ENCODE data around the gene TRIM41.
A peak's percentile ranks its signal among the peaks of the same experiment; 100 is the strongest.
"Not testable (repeated sequence)": the region's sequence is repeated elsewhere in the genome, so short reads cannot be mapped to it uniquely, and the experiment has no call there.

TRIM41 gene

DNA sequence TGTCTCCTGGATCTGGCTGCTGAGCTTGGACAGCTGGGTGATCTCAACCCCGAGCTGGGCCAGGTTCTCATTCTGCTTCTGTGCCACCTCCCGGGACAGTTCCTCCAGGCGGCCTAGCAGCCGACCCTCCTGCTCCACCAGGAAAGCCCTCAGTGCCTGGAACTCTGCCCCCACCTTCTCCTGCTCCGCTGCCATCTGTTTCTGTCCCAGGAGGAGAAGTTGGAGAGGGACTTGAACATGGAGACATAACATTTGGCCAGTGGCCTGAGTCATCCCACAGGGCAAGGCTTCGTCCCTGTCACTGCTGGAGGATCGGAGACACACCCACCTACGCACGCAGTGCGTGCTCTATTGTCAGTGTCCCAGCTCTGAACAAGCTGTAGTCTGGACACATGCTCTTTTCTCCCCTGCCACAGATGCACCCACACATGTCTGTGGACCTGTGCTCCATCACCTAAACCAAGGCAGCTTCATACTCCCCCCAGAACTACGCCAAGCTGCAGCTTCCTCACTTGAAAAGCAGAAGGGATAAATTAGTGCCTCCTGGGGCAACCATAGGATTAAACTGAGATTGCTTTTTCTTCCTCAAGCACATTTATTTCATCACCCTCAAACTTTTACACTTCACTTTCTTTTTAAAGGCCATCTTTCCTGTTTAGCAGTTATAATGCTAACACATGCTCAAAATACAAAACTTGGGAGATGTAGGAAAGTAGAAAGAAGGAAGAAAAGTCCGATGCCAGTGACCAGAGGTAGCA is 23.0 kb upstream of the TRIM41 start:
- Mint-ChIP-seq H3K4me1 (ENCODE audit: low read depth) (peaks cover 6% of the 10 kb centered on the region), H3K27ac (no peak overlapping the region), H3K27me3 (ENCODE audit: low read depth) (peaks cover 37% of the 10 kb centered on the region), H3K9me3 (no peaks in the 10 kb centered on the region), H3K36me3 (ENCODE audit: low read depth) (no peaks in the 10 kb centered on the region), H3K4me3 (no peak overlapping the region)

DNA sequence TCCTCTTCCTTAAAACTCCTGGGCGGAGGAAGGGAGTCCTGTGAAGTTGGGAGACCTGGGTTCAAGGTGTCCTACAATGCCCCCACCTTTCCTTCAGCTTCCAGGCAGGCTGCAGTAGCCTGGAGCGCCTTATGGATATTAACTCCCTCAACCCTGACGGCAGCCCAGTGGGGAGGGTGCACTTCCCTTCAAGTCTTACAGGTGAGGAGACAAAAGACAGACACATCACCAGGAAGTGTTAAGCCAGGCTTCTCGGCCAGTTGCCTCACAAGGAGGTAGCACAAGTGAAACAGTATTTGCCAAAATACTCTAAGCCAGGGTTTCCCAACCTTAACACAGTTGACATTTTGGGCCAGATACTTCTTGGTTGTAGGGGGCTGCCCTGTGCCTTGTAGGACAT is 22.3 kb upstream of the TRIM41 start:
- Mint-ChIP-seq H3K4me3 (no peak overlapping the region), H3K4me1 (ENCODE audit: low read depth) (peaks cover 11% of the 10 kb centered on the region), H3K36me3 (ENCODE audit: low read depth) (peaks cover 2% of the 10 kb centered on the region), H3K27ac (no peak overlapping the region), H3K27me3 (ENCODE audit: low read depth) (peaks cover 41% of the 10 kb centered on the region), H3K9me3 (no peaks in the 10 kb centered on the region)

DNA sequence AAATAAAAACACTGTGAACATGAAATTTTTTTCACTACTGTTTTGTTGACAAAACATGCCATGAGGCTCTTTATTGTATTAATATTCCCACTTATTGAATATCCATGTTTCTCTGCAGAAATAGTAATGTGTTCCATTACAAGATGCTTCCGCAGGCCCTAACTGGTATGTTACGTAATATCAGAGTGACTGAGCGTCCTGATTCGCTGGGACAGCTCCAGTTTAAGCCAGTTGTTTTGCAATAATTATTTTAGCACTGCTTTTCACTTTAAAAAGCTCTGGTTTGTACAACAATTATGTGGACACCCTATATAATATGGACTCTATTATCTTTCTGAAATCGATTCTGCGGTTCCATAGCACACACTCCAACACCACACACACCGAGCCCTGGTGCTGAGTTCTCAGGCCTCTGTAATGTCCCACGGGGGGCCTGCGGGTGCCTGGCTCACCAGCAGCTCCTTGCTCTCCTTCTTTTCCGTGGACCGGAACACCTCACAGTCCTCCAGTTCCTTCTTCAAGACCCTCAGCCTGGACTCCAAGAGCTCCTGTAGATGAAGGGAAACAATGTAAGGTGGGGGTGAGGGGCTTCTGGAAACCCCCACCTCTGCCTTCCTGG is 19.9 kb upstream of the TRIM41 start:
- peaks cover 32% of the 10 kb centered on the region for H3K4me1 Mint-ChIP-seq (ENCODE audit: low read depth)
- peaks cover 58% of the 10 kb centered on the region for H3K27me3 Mint-ChIP-seq (ENCODE audit: low read depth)
- peaks cover 9% of the 10 kb centered on the region for H3K36me3 Mint-ChIP-seq (ENCODE audit: low read depth)
- no peak overlapping the region for H3K27ac Mint-ChIP-seq
- peak overlapping the region; percentile 86 for H3K4me3 Mint-ChIP-seq
- peaks cover 4% of the 10 kb centered on the region for H3K9me3 Mint-ChIP-seq

DNA sequence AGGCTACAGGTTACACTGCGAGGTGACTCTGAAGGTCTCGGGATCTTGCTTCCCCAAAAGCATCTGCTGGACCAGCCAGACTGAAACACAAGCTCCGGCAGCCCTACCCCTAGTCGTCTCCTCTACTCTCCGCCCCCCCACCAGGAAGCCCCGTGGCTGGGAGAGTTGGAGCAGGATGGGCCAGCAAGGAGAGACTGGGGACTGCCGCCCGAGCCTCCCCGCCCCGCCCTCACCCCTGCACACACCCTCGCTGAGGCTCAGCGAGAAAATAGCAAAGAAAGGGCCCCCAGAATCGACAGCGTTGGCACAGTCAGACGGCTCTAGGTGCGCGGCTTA is 19.3 kb upstream of the TRIM41 start:
- Mint-ChIP-seq H3K4me3 (peak overlapping the region; percentile 86), H3K4me1 (ENCODE audit: low read depth) (peaks cover 35% of the 10 kb centered on the region), H3K36me3 (ENCODE audit: low read depth) (peaks cover 9% of the 10 kb centered on the region), H3K27me3 (ENCODE audit: low read depth) (peaks cover 58% of the 10 kb centered on the region), H3K9me3 (peaks cover 6% of the 10 kb centered on the region), H3K27ac (no peak overlapping the region)

DNA sequence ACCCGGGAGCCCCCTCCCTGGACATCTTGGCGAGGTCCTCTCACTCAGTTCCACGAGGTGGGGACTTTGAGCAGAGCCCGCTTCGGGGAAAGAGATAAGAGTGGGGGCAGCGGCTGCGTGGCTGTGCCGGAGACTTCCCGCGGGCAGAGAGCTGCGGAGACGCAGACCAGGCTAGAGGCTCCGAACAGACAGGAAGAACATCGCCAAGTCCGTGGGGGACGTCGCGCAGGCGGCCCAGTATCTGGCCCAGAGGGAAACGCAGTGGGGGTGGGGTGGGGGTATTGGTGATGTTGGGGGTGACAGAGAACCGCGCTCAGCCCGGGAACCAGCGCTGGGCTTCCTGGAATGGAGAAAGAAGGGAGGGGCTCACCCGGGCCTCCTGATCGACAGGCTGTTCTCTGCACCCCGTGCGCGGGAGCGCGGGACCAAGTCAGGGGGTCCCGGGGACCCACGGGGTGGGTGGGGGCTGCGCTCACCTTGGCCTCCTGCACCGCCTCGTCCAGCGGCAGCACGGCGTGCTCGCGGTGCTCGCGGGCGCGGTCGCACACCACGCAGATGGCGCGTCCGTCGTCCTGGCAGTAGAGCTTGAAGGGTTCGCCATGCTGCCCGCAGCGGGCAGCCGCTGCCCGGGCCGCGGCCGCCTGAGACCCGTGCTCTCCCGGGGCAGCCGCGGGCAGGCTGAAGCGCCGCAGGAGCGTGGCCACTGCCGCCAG is 18.8 kb upstream of the TRIM41 start:
- Mint-ChIP-seq H3K36me3 (ENCODE audit: low read depth) (peaks cover 9% of the 10 kb centered on the region), H3K27ac (peak overlapping the region; percentile 70), H3K4me3 (peak overlapping the region; percentile 86), H3K27me3 (ENCODE audit: low read depth) (peaks cover 58% of the 10 kb centered on the region), H3K9me3 (peaks cover 6% of the 10 kb centered on the region), H3K4me1 (ENCODE audit: low read depth) (peaks cover 35% of the 10 kb centered on the region)

DNA sequence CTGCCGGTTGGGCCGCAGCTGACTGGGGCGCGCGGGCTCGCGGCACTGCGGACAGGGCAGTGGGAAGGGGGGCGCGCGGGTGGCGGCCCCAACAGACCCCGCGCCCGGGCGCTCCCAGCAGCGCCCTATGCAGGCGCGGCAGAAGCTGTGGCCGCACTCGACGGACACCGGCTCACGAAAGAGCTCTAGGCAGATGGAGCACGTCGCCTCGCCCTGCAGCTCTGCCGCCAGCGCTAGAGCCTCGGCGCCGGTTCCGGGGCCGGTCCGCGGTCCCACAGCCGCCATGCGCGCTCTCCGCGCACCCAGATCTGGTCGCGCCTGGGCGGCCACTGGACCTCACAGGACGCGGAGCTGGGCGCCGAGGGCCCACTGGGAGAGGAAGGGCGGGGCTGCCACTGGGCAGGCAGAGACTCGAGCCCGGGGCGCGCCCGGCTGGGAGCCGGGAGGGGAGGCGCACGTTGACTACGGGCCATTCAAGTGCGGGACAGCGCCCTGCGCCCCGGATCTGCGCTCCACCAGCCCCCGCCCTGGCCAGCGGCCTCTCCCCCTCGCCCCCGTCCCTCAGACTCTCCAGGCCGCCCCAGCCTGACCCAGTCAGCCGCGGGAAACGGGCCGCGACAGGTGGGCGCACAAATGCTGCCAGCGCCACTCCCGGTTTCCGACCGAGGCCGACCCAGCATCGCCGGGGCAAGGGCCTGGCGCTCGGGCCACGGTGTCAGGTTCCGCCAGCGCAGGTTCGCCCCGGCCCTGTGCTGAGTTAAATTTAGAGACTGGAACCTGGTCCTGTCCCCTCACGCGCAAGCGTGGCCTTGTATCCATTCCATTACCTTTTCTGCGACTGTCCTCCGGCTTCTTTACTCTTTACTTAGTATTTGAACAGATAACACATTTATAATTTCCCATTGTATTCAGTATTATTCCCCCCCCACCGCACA is 18.0 kb upstream of the TRIM41 start, which contains the start of gene TRIM7:
Gene TRIM7 (minus strand): TSS at position 371 of the 935 bp plus-strand sequence. CDS start 86 bp downstream, at position 285.
- peaks cover 35% of the 10 kb centered on the region for H3K4me1 Mint-ChIP-seq (ENCODE audit: low read depth)
- H3K9me3 Mint-ChIP-seq: peaks cover 6% of the 10 kb centered on the region
- H3K27me3 Mint-ChIP-seq (ENCODE audit: low read depth): peaks cover 54% of the 10 kb centered on the region
- H3K27ac Mint-ChIP-seq: peak within 1 kb of the TSS; percentile 95
- H3K4me3 Mint-ChIP-seq: peak within 1 kb of the TSS; percentile 92
- peaks cover 9% of the 10 kb centered on the region for H3K36me3 Mint-ChIP-seq (ENCODE audit: low read depth)

DNA sequence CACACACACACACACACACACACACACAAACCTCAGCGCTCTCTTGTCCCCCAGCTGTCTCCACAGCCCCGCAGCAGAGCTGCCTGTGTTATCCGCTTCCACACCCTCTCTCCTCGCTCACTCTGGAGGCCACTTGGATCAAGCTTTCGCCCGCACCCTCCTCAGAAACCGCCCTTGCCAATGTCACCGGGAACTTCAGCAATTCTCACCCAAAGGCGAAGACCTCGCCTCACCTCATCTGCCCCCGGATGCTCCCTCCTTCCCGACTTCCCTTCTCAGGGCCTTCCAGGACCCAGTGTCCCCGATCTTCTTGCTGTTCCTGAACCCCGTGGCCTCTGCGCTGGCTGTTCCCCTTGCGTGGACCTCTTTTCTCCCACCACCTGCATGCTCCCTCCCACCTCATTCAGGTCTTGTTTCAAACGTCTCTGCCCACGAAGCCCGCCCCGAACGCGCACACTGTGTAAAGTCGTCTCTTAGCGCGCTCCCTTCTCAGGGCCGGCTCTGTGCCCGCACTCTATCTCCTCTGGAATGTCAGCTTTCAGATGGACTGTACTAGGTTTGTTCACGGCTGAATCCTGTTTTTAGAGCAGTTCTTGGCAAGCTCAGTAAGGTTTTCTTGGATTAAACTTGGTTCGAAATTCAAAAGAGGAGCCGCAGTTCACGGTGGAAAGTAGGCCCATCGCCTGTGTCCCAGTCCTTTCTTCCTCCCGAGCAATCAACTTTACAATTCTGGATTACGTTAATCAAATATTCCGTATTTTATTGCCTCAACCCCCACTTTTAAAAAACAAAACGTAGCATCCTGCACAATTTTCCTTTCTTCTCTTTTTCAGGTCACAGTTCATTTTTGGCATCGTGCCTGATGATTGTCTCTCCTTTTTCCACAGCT is 17.1 kb upstream of the TRIM41 start:
- Mint-ChIP-seq H3K9me3 (peaks cover 6% of the 10 kb centered on the region), H3K27me3 (ENCODE audit: low read depth) (peaks cover 45% of the 10 kb centered on the region), H3K4me3 (peak overlapping the region; percentile 92), H3K4me1 (ENCODE audit: low read depth) (peaks cover 32% of the 10 kb centered on the region), H3K36me3 (ENCODE audit: low read depth) (peaks cover 9% of the 10 kb centered on the region), H3K27ac (peak overlapping the region; percentile 95)

DNA sequence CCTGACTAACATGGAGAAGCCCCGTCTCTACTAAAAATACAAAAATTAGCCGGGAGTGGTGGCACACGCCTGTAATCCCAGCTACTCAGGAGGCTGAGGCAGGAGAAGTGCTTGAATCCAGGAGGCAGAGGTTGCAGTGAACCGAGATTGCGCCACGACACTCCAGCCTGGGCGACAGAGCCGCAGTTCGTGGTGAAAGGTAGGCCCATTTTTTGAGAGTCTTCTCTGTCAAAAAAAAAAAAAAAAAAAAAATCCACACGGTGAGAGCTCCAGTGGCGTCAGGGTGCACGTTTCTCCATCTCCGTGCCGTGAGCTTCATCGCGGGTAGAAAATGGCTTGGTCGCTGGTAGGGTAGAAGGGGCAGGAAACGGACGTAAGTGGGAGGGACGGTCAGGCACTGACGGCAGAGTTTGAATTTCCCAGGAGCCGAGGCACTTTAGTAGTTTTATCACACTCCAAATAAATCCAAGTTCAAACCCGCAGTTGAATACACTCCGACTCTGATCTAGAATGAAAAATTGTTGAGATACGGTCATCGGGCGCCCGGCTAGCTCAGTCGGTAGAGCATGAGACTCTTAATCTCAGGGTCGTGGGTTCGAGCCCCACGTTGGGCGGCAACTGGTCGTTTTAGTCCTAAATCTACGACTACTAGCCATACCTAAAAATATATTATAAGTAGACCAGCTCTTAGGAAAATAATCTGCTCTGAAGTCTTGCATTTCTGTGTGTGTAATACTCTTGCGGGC is 15.7 kb upstream of the TRIM41 start:
- H3K27me3 Mint-ChIP-seq (ENCODE audit: low read depth): peaks cover 37% of the 10 kb centered on the region
- peak overlapping the region; percentile 92 for H3K4me3 Mint-ChIP-seq
- peaks cover 6% of the 10 kb centered on the region for H3K9me3 Mint-ChIP-seq
- peak overlapping the region; percentile 95 for H3K27ac Mint-ChIP-seq
- peaks cover 34% of the 10 kb centered on the region for H3K4me1 Mint-ChIP-seq (ENCODE audit: low read depth)
- H3K36me3 Mint-ChIP-seq (ENCODE audit: low read depth): peaks cover 9% of the 10 kb centered on the region

DNA sequence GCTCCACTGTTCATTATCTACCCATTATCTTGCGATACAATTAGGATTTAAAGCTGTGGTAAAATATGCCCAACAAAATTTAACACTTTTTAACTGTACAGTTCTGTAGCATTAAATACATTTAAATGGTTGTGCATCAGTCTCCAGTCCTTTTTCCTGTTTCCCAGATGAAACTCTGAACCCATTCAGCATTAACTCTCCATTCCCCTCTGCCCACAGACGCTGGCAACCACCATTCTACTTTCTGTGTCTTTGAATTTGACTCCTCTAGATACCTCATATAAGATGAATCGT is 15.2 kb upstream of the TRIM41 start:
- H3K9me3 Mint-ChIP-seq: peaks cover 6% of the 10 kb centered on the region
- peaks cover 9% of the 10 kb centered on the region for H3K36me3 Mint-ChIP-seq (ENCODE audit: low read depth)
- H3K27ac Mint-ChIP-seq: peak overlapping the region; percentile 95
- H3K4me3 Mint-ChIP-seq: peak overlapping the region; percentile 92
- peaks cover 37% of the 10 kb centered on the region for H3K27me3 Mint-ChIP-seq (ENCODE audit: low read depth)
- peaks cover 34% of the 10 kb centered on the region for H3K4me1 Mint-ChIP-seq (ENCODE audit: low read depth)

DNA sequence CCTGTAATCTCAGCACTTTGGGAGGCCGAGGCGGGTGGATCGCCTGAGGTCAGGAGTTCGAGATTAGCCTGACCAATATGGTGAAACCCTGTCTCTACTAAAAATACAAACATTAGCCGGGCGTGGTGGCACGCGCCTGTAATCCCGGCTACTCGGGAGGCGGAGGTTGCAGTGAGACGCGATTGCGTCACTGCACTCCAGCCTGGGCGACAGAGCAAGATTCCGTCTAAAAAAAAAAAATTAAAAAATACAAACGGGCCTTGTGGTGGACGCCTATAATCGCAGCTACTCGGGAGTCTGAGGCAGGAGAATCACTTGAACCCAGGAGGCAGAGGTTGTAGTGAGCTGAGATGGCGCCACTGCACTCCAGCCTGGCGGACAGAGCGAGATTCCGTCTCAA is 14.1 kb upstream of the TRIM41 start:
- H3K27ac Mint-ChIP-seq; H3K36me3 Mint-ChIP-seq (ENCODE audit: low read depth); H3K4me3 Mint-ChIP-seq; H3K9me3 Mint-ChIP-seq: not testable (repeated sequence)
- Mint-ChIP-seq H3K4me1 (ENCODE audit: low read depth) (peaks cover 34% of the 10 kb centered on the region), H3K27me3 (ENCODE audit: low read depth) (peaks cover 35% of the 10 kb centered on the region)

DNA sequence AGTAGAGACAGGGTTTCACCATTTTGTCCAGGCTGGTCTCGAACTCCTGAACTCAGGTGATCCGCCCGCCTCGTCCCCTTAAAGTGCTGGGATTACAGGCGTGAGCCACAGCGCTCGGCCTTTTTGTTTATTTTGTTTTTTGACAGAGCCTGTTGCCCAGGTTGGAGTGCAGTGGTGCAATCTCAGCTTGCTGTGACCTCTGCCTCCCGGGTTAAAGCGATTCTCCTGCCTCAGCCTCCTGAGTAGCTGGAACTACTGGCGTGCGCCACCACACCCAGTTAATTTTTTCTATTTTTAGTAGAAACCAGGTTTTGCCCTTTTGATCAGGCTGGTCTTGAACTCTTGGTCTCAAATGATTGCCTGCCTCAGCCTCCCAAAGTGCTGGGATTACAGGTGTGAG is 12.9 kb upstream of the TRIM41 start:
- H3K27ac Mint-ChIP-seq; H3K4me3 Mint-ChIP-seq; H3K36me3 Mint-ChIP-seq (ENCODE audit: low read depth); H3K9me3 Mint-ChIP-seq: not testable (repeated sequence)
- Mint-ChIP-seq H3K4me1 (ENCODE audit: low read depth) (peaks cover 32% of the 10 kb centered on the region), H3K27me3 (ENCODE audit: low read depth) (peaks cover 31% of the 10 kb centered on the region)

DNA sequence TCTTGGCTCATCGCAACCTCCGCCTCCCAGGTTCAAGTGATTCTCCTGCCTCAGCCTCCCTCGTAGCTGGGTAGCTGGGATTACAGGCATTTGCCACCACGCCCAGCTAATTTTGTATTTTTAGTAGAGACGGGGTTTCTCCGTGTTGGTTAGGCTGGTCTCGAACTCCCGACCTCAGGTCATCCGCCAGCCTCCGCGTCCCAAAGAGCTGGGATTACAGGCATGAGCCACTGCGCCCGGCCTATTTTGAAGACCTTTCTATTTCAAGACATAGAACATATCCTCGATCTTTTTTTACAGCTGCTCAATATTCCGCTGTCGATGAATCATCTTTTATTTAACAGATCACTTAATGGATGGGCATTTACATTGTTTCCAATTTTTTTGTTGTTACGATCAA is 12.4 kb upstream of the TRIM41 start:
- H3K4me3 Mint-ChIP-seq; H3K9me3 Mint-ChIP-seq; H3K36me3 Mint-ChIP-seq (ENCODE audit: low read depth); H3K27ac Mint-ChIP-seq: not testable (repeated sequence)
- peaks cover 28% of the 10 kb centered on the region for H3K4me1 Mint-ChIP-seq (ENCODE audit: low read depth)
- peaks cover 28% of the 10 kb centered on the region for H3K27me3 Mint-ChIP-seq (ENCODE audit: low read depth)

DNA sequence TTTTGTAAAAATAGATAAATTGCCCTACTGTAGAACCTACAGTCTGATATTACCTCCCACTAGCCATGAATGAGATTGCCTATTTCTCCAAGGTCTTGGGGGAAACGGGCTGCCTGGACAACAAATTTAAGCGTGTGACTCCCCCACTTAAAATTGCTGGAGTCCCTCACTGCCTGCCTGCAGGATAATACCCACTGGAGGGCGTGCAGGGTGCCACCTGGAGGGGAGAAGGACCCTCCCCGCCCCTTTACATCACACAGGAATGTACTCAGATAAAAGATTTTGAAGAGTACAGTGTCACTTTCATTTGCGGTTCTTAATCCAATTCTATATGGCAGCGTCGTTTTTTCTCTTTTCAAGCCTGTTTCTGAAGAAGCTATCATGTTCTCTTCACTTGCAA is 11.9 kb upstream of the TRIM41 start:
- peaks cover 6% of the 10 kb centered on the region for H3K9me3 Mint-ChIP-seq
- H3K27ac Mint-ChIP-seq: no peak overlapping the region
- H3K4me3 Mint-ChIP-seq: no peak overlapping the region
- H3K4me1 Mint-ChIP-seq (ENCODE audit: low read depth): peaks cover 24% of the 10 kb centered on the region
- peaks cover 23% of the 10 kb centered on the region for H3K27me3 Mint-ChIP-seq (ENCODE audit: low read depth)
- peaks cover 5% of the 10 kb centered on the region for H3K36me3 Mint-ChIP-seq (ENCODE audit: low read depth)

Measured in T-helper 1 cell treated with Interleukin-12 subunit alpha and Interleukin-12 subunit beta and Interleukin-4 antibody, amounts not matched to agents 30 μg/mL and 1 μg/mL, for 36 hours (primary cell).